HPDE6-E6E7 (cell line): ENCODE measurements around the gene RIMS1.
"Not testable (repeated sequence)": the region's sequence is repeated elsewhere in the genome, so short reads cannot be mapped to it uniquely, and the experiment has no call there.

Experiments
- DNase-seq: peaks from one replicate; pipeline ENCODE4 v3.0.0; 2011; ENCODE audit warnings: missing footprints; ENCODE audit errors: extremely low spot score

RIMS1 gene

DNA sequence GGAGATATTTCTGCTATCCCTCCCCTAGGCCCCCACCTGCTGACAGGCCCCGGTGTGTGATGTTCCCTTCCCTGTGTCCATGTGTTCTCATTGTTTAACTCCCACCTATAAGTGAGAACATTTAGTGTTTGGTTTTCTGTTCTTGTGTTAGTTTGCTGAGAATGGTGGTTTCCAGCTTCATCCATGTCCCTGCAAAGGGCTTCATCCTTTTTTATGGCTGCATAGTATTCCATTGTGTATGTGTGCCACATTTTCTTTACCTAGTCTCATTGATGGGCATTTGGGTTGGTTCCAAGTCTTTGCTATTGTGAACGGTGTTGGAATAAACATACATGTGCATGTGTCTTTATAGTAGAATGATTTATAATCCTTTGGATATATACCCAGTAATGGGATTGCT, 448.9 kb downstream of the RIMS1 start:
- DNase-seq: not testable (repeated sequence)

DNA sequence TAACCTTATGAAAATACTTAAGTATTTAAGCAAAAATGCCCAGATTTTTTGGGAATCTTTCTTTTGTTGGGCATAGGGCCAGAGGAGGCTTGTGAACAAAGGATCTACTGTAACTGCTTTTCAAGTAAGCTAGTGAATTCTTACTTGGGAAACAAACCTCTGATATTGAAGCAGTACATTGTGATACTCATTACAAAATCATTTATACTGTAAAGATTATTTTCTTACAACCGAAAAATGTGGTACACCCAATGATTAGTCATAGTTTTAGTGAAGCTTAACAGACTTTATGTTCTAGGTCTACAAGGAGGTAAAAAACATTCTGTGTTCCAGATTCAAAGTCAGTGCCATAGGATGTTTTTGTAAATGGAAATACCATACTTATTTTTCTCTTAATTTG, 462.6 kb downstream of the RIMS1 start:
- no peak for DNase-seq

GRCh38 chr6:72350296-72350881, 464.0 kb downstream of the RIMS1 start:
- DNase-seq: no peak

DNA sequence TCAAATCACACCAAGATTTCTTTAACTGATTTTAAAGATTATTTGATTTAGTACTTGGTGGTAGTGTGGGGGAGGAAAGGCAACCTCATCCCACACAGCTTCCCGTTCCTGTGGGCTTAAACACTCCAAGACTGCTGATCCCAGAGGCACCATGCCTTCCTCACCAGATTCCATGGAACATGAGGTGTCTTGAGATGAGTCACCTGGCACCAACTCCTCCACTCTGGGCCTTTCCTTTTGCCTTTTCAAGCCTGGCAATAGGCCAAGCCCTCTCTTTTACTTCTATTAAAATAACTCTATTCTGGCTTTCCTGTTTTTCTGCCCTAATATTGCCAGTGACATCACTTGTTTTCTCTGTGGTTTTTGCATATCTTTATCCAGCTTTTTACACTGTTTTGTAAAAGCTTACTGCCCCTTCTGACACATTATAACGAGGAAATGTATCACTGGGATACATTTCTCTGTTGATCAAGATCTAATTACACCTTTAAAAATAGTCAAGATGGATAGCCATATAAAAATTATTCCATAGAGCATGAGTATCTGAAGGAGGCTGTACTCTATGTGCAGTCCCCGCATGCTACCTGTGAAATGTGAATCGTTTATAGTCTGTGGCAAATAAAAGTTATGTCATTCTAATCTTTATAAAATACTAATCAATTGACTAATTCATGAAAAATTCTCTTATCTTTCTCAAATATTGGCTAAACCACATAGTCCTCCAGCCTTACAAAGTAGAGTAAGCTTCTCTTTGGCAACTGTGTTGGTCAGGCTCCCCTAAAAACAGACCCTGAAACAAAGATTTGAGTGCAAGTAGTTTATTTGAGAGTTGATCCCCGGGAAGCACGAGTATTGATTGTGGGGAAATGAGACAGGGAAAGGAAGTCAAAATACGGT, 477.7 kb downstream of the RIMS1 start:
- peak; percentile 58 for DNase-seq

DNA sequence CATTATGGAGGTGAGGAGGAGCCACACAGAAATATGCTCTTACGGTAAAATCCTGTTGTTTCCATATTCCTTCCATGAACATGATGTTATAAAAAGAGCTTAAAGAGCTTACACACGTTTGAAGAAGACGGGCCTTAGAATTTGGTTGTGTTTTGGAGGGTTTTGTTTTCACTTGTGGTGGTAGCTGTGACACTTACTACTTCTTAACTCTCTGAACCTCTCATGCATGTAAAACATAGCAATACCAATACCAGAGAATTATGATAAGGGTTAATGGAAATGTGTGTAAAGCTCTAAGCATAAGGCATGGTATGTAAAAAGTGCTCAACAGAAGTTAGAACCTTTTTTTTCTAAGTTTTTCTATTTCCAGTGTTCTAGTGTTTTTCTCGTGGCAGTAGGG, 479.4 kb downstream of the RIMS1 start:
- DNase-seq: no peak

- no peak for DNase-seq
These were observed 481.1 kb downstream of the RIMS1 start for GRCh38 chr6:72367439-72367838.

GRCh38 chr6:72371473-72371872, 485.1 kb downstream of the RIMS1 start:
- no peak for DNase-seq

DNA sequence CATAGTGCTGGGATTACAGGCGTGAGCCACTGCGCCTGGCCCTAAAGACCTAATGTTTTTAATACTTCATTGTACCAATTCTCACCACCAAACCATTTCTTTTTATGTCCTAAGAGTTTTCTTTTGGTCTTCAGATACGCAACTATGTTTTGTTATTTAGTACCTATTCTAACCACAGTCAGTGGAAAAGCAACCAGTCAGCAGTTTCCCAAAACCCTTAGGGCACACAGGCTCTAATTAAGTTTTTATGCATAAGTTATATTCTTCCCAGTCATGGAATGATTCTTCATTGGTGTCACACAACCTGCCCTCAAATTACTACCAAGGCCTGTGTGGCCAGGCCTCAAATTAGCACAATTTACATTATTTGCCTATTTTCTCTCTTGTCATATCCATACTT, 487.8 kb downstream of the RIMS1 start:
- no peak for DNase-seq

GRCh38 chr6:72374857-72375256, 488.5 kb downstream of the RIMS1 start:
- DNase-seq: no peak

DNA sequence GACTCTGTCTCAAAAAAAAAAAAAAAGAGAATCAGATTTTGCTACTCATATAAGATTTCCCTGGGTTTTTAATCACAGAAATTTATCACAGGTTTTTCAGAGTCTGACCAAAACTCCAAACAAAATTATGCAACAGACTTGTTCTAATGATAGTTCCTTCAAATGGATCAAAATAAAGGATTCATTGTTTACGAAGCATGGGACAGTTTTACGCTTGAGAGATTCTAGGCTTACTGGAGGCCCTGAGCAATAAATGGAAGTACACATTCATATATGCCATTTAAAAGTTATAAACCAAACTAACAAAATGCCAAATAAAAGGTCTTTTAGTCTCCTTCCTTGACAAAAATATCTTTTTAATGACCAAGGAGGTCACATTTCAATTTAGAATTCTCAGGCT, 490.4 kb downstream of the RIMS1 start:
- no peak for DNase-seq

- DNase-seq: no peak
These were observed 494.7 kb downstream of the RIMS1 start for GRCh38 chr6:72381076-72381475.

DNA sequence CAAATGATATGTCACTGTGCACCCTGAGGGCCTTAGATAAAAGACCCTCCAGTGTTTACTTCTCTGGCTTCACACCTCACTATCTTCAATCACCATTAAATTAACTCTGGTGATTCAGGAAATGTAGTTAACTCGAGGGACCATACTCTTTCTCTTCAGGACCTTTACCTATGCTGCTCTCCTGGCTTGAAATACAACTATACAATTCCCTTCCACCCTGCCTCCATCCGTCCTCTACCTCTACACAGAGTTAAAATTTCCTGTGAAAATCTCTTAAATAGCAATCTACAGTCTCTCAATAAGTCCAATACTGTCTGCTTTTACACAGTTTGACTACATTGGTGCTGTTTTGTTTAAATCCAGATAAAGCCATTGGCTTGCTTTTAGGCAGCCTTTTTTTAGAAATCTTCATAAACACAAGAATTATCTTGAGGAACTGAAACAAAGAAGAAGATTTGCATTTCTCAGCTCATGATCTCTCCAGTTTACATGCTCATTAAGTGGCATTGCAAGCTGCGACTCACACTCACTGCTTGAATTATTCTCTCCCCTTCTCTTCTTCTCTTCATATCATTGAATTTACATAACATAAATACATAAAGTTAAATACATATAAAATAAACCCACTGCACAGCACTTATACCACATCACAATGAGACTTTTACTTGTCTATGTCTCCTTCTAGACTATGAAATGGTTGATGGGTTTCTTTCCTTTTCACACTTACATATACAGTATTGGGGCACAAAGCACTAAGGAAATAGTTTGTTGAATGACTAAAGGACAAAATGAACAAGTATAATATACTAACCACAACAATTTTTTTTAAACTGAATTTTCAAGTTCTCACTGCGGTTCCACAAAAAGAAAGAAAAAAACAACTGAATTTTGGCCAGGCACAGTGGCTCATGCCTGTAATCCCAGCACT, 496.5 kb downstream of the RIMS1 start:
- DNase-seq: no peak

DNA sequence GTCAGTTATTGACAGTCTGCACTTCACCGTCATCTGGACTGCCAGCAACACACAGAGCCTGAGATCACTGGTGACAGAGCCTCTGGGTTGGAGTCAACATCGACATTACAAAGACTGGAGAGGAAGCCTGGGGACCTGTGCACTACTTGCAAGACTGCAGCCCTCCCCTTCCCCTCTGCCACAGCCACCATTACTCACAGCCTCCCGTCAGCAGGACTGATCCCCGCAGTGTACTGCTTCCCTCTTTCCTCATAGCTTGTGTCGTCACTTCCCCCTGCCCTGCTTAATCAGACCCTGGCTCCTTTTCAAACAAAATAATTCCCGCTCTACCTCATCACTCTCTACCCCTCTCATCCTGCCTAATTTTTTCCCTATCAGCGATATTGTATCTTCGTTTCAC, 500.0 kb downstream of the RIMS1 start:
- DNase-seq: no peak

GRCh38 chr6:72389698-72390097, 503.3 kb downstream of the RIMS1 start:
- DNase-seq: no peak

DNA sequence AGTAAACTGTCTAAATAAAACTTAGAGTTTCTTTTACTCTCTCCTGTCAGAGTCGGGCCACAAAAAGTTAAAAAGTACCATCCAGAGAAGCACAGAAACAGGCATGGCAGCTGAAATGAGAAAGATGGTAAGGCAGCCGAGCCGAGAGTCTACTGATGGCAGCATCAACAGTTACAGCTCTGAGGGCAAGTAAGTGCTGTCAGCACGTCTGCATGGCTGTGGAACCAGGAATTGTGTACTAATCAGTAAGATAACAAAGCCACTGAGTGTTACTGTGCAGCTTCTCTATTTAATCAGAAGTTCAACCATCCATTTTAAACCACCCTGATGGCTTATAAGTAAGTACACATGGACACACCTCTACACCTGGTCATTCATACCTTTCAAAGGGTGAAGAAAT, 504.2 kb downstream of the RIMS1 start:
- DNase-seq: no peak

GRCh38 chr6:72401865-72402264, 515.5 kb downstream of the RIMS1 start:
- no peak for DNase-seq

GRCh38 chr6:72403413-72403812, 517.1 kb downstream of the RIMS1 start:
- no peak for DNase-seq

DNA sequence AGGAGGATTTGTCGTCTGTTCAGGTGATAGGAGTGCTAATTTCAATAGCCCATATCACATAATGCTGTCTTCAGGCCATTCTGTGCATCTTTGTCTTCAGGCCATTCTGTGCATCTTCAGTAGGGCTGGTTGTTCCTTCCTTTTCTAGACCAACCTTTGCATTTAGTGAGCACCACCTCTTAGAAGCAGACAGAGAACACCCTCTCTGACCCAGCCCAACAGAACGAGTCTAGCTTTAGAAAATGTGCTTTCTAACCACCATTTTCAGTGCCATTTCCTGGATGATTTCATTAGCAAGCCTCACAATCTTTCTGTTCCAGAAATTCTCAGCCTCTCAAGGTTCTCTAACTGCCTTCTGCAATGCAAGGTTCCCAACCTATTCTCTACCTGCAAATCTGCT, 520.2 kb downstream of the RIMS1 start:
- no peak for DNase-seq

GRCh38 chr6:72410769-72411168, 524.4 kb downstream of the RIMS1 start:
- no peak for DNase-seq

DNA sequence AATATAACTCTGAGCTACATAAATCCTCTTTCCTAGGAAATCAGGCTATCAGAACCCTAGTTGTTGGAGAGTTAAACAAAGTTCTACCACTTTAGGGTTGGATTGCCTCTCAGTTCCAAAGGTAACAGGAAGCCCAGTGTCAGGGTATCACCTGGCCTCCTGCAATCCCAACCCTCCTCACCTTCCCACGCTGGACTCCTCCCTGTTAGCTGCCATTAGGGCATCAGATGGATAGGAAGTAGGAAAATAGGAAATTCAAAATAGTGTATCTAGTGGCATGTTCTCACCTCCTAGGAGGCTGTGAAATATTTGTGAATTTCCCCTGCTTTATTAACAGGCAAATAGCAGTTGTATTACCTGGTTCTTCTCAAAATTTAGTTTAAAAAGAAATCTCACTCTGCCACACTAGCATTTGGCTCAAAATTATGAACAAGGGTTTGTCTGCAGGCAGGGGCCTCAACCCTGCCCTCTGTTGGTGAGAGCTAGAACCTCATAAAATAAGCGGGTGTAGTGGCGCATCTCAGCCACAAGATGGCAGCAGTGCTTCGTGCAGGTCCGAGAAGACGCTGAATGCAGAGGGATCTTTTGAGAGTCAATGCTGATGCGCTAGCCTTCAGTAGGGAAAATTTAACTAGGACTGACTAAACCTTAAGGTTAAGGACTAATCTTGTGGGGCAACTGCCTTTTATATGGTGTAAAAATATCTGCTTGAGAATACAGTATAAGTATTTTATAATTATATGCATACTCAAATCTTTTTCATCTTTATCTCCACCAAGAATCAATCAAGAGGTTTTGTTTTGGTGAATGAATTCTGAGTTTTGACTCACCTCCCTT, 525.7 kb downstream of the RIMS1 start:
- DNase-seq: peak; percentile 53

GRCh38 chr6:72412709-72413044, 526.3 kb downstream of the RIMS1 start:
- no peak for DNase-seq

- no peak for DNase-seq
These were observed 527.5 kb downstream of the RIMS1 start for GRCh38 chr6:72413884-72414283.
